ENCODE data around the gene SNED1. TPM values are rescaled to one million over a fixed set of nuclear protein-coding genes. Genes with fewer than 3 reads are reported as not detected.

The SNED1 gene
- total RNA-seq, 4 donors from 2014 or later, result 9.0 to 18.4 (median 17.1) TPM

- H3K4me3 ChIP-seq (ENCODE audit: low read depth, poor library complexity, severe bottlenecking), result no peak overlapping the region
- no peak for TF ChIP-seq CTCF (IDR thresholded peaks at IDR 0.05)
- TF ChIP-seq POLR2A (IDR thresholded peaks at IDR 0.05), result no peak
- peak; percentile 4 to 66 for DNase-seq (ENCODE audit: low spot score in 2 of 2)
- 76 to 100% methylated on average over 4 of the region's 4 CpGs for WGBS, 2 donors
- intact Hi-C loops (cut with DNase I; ENCODE audit: low total_unique reads), result no loop called here
Measured at GRCh38 chr2:241039416-241039815, 41.0 kb downstream of the SNED1 start.

- 93% methylated on average over 11 to 13 of the region's 13 CpGs for WGBS, 2 donors
- no peak for TF ChIP-seq POLR2A (IDR thresholded peaks at IDR 0.05)
- no peak for TF ChIP-seq CTCF (IDR thresholded peaks at IDR 0.05)
- peak in 1 of 2 donors; percentile 9 for DNase-seq (ENCODE audit: low spot score in 2 of 2)
Measured at GRCh38 chr2:241040081-241040803, 41.8 kb downstream of the SNED1 start.

GRCh38 chr2:241041589-241042158 is 43.3 kb downstream of the SNED1 start:
- DNase-seq (ENCODE audit: low spot score in 2 of 2), result peak in 1 of 2 donors; percentile 3
- no peak for TF ChIP-seq CTCF (IDR thresholded peaks at IDR 0.05)
- TF ChIP-seq POLR2A (IDR thresholded peaks at IDR 0.05), result no peak
- WGBS, 2 donors, result 77 to 89% methylated on average over 5 of the region's 5 CpGs
- no peak overlapping the region for H3K4me3 ChIP-seq (ENCODE audit: low read depth, poor library complexity, severe bottlenecking)
- intact Hi-C loops (cut with DNase I; ENCODE audit: low total_unique reads), result no loop called here

More at GRCh38 chr2:241040081-241040803, 41.8 kb downstream of the SNED1 start:
- H3K4me3 ChIP-seq (ENCODE audit: low read depth, poor library complexity, severe bottlenecking), result no peak overlapping the region
- intact Hi-C loops (cut with DNase I; ENCODE audit: low total_unique reads), result no loop called here

- H3K4me3 ChIP-seq (ENCODE audit: low read depth, poor library complexity, severe bottlenecking), result no peak overlapping the region
- TF ChIP-seq POLR2A (IDR thresholded peaks at IDR 0.05), result no peak
- no peak for TF ChIP-seq CTCF (IDR thresholded peaks at IDR 0.05)
- intact Hi-C loops (cut with DNase I; ENCODE audit: low total_unique reads), result no loop called here
- no peak for DNase-seq (ENCODE audit: low spot score in 2 of 2)
Measured at GRCh38 chr2:241043581-241043980, 45.2 kb downstream of the SNED1 start.

- WGBS, 2 donors, result 78 to 80% methylated on average over 6 of the region's 6 CpGs
- TF ChIP-seq POLR2A (IDR thresholded peaks at IDR 0.05) (no peak), CTCF (IDR thresholded peaks at IDR 0.05) (no peak)
- H3K4me3 ChIP-seq (ENCODE audit: low read depth, poor library complexity, severe bottlenecking), result no peak overlapping the region
- intact Hi-C loops (cut with DNase I; ENCODE audit: low total_unique reads), result no loop called here
- DNase-seq (ENCODE audit: low spot score in 2 of 2), result no peak
Measured at GRCh38 chr2:241047253-241048010, 49.0 kb downstream of the SNED1 start.

All from lower leg skin (tissue), 4 donors.